GM12878 (cell line): ENCODE results near the gene KIRREL3. TPM values are rescaled to one million over a fixed set of nuclear protein-coding genes. Genes with fewer than 3 reads are reported as not detected.

Experiments
- ATAC-seq: fragments of 200-7000 bp; cut with Tn5 transposase; 3 replicates; pipeline ENCODE4 v1.9.1; 2020; ENCODE audit warnings: mild to moderate bottlenecking, moderate library complexity
- BruUV-seq: library from RNA; stranded (reverse); fragments of 400-500 nt; replicated peaks from 2 replicates; lab custom pipeline; 2021; lab: Mats Ljungman, UMichigan
- CTCF ChIA-PET: fragments of 300-600 bp; sonication (Branson Sonifier 250); formaldehyde crosslinking; extraction: SDS; loops from one replicate; lab custom pipeline; 2021; ENCODE audit warnings: inconsistent platforms; lab: Yijun Ruan, JAX
- POLR2A ChIA-PET: fragments of 350-600 bp; formaldehyde crosslinking; extraction: SDS; loops from one replicate; lab custom pipeline; 2021; ENCODE audit warnings: inconsistent platforms; lab: Charles Lee
- RAD21 ChIA-PET: fragments of 300-600 bp; sonication (Branson Sonifier 250); formaldehyde crosslinking; loops from one replicate; lab custom pipeline; 2023; ENCODE audit warnings: antibody characterized with exemption; ENCODE audit not compliant: unreplicated experiment; lab: Charles Lee
- SMC1A ChIA-PET: fragments of 300-600 bp; sonication (Branson Sonifier 250); formaldehyde crosslinking; loops from one replicate; lab custom pipeline; 2023; ENCODE audit not compliant: unreplicated experiment, uncharacterized antibody; lab: Charles Lee
- DNase-seq: peaks from one replicate; pipeline ENCODE4 v3.0.0-alpha.2; 2011; ENCODE audit warnings: low read depth, low spot score
- FAIRE-seq: peaks from 3 replicates; lab custom pipeline; 2011; peaks lifted over from hg19 to GRCh38; lab: Jason Lieb, UNC
- H2AFZ ChIP-seq: 2 replicates; pipeline ENCODE4 v1.6.0; 2011; ENCODE audit warnings: low read depth, low read length, control low read depth; ENCODE audit not compliant: control insufficient read depth
- H3K27ac ChIP-seq: 2 replicates; pipeline ENCODE4 v1.5.1; 2011; ENCODE audit warnings: control low read depth; ENCODE audit not compliant: control insufficient read depth, insufficient read depth
- H3K27me3 ChIP-seq, 2 experiments: replicated peaks in 1 of 2; 2 replicates each; pipeline versions ENCODE4 v1.6.0 to v1.6.1; 2011; ENCODE audit warnings: low read length in 1 of 2; ENCODE audit not compliant: control insufficient read depth in 2 of 2, insufficient read depth in 2 of 2
- H3K36me3 ChIP-seq, 2 experiments: 2 replicates each; pipeline ENCODE4 v1.5.1; 2011; ENCODE audit warnings: low read length in 1 of 2; ENCODE audit not compliant: control insufficient read depth in 2 of 2, insufficient read depth in 2 of 2
- H3K4me1 ChIP-seq: 2 replicates; pipeline ENCODE4 v1.6.1; 2011; ENCODE audit warnings: mild to moderate bottlenecking, low read length, moderate library complexity, mixed read lengths; ENCODE audit not compliant: control insufficient read depth, insufficient read depth
- H3K4me2 ChIP-seq: 2 replicates; pipeline ENCODE4 v1.6.0; 2011; ENCODE audit warnings: control low read depth; ENCODE audit not compliant: control insufficient read depth, insufficient read depth
- H3K4me3 ChIP-seq: fragments of 200-600 bp; sonication (generic); 2 replicates; pipeline ENCODE4 v1.5.1; 2016
- H3K79me2 ChIP-seq: 2 replicates; pipeline ENCODE4 v1.6.0; 2011; ENCODE audit warnings: low read length; ENCODE audit not compliant: control insufficient read depth, insufficient read depth
- H3K9ac ChIP-seq: 2 replicates; pipeline ENCODE4 v1.8.0; 2011; ENCODE audit warnings: low read length, control low read depth, mixed read lengths; ENCODE audit not compliant: control insufficient read depth, insufficient read depth
- H3K9me3 ChIP-seq: replicated peaks from 3 replicates; pipeline ENCODE4 v1.5.1; 2011; ENCODE audit warnings: mild to moderate bottlenecking, low read length; ENCODE audit not compliant: control insufficient read depth, insufficient read depth
- H4K20me1 ChIP-seq: 2 replicates; pipeline ENCODE4 v1.6.0; 2011; ENCODE audit not compliant: control insufficient read depth, insufficient read depth
- BHLHE40 ChIP-seq, 2 experiments: fragments of 450-650 bp in 1 of 2; IDR thresholded peaks; 2 replicates each; pipeline ENCODE4 v1.6.1; 2011 to 2017; ENCODE audit warnings: low read depth in 2 of 2, borderline replicate concordance in 1 of 2, improper control_type of control experiment in 1 of 2, low read length in 1 of 2, mild to moderate bottlenecking in 1 of 2
- BMI1 ChIP-seq: fragments of 450-650 bp; IDR thresholded peaks from 2 replicates; pipeline ENCODE4 v1.6.1; 2016; ENCODE audit warnings: mild to moderate bottlenecking, moderate library complexity, borderline replicate concordance
- CBX5 ChIP-seq: sonication (generic); IDR thresholded peaks from 2 replicates; pipeline ENCODE4 v1.6.1; 2016; ENCODE audit warnings: low read depth, moderate library complexity, mild to moderate bottlenecking, inconsistent platforms
- CHD2 ChIP-seq: IDR thresholded peaks from 2 replicates; pipeline ENCODE4 v1.6.1; 2011; ENCODE audit warnings: low read depth, low read length, improper control_type of control experiment, borderline replicate concordance
- CREB1 ChIP-seq: IDR thresholded peaks from 2 replicates; pipeline ENCODE4 v1.6.1; 2012; ENCODE audit warnings: low read depth, mild to moderate bottlenecking, inconsistent platforms
- GABPA ChIP-seq: IDR thresholded peaks from 2 replicates; pipeline ENCODE4 v1.6.1; 2014; ENCODE audit warnings: antibody characterized with exemption, low read depth, mild to moderate bottlenecking, inconsistent platforms
- KLF5 ChIP-seq: fragments of 450-650 bp; IDR thresholded peaks from 2 replicates; pipeline ENCODE4 v1.6.1; 2014; ENCODE audit warnings: mild to moderate bottlenecking; ENCODE audit not compliant: partially characterized antibody
- NBN ChIP-seq: fragments of 450-650 bp; IDR thresholded peaks from 2 replicates; pipeline ENCODE4 v1.6.1; 2016
- NFXL1 ChIP-seq: fragments of 450-650 bp; IDR thresholded peaks from 2 replicates; pipeline ENCODE4 v1.6.1; 2017; ENCODE audit warnings: antibody characterized with exemption, mild to moderate bottlenecking, borderline replicate concordance
- POLR2AphosphoS2 ChIP-seq: IDR thresholded peaks from 2 replicates; pipeline ENCODE4 v1.6.1; 2011; ENCODE audit warnings: low read depth, mild to moderate bottlenecking, low read length, improper control_type of control experiment, moderate library complexity
- RBBP5 ChIP-seq: fragments of 200-600 bp; sonication (generic); conservative IDR thresholded peaks from 2 replicates; pipeline ENCODE4 v1.6.1; 2016
- SP1 ChIP-seq: IDR thresholded peaks from one replicate; pipeline ENCODE4 v1.6.1; 2011; ENCODE audit warnings: low read depth, low read length
- ZNF24 ChIP-seq: fragments of 450-650 bp; IDR thresholded peaks from 2 replicates; pipeline ENCODE4 v1.6.1; 2017; ENCODE audit warnings: antibody characterized with exemption, mild to moderate bottlenecking
- whole genome bisulfite sequencing: methylation state at CpG from one replicate; pipeline ENCODE4 v1.1.6; 2016; ENCODE audit warnings: low lambda C conversion rate; ENCODE audit not compliant: insufficient replicate concordance, insufficient coverage; ENCODE audit errors: missing lambda C conversion rate; 5-methylcytosine and 5-hydroxymethylcytosine counted together
- in situ Hi-C: fragments of 300-500 bp; cut with MboI; formaldehyde crosslinking; loops from 9 replicates; pipeline ENCODE4 v1.14.3; 2018; ENCODE audit warnings: mixed read lengths
- intact Hi-C: fragments of 100-400 bp; cut with micrococcal nuclease; formaldehyde crosslinking; loops from one replicate; pipeline ENCODE4 v1.14.2; 2022; ENCODE audit not compliant: unreplicated experiment
- polyA plus RNA-seq, 11 experiments: library from polyadenylated mRNA; depleted of rRNA in 4 of 11; unstranded in 6 of 11; stranded (reverse) in 5 of 11; fragments of >200 nt; fragmentation: Nextera tagmentation in 4 of 11; fragmentation: Illumina TruSeq in 1 of 11; extraction: Ambion mirVana in 4 of 11; extraction: Trizol in 1 of 11; gene quantifications; 1 replicate in 1 of 11; 2 replicates in 10 of 11; pipeline versions ENCODE4 v1.2.1 to v1.2.3, GENCODE V29; 2011 to 2016; ENCODE audit warnings: inconsistent platforms in 2 of 11, missing spikeins in 2 of 11, low read depth in 1 of 11
- total RNA-seq, 4 experiments: library from RNA; depleted of rRNA in 3 of 4; stranded (reverse); fragments of >200 nt in 3 of 4; fragmentation: Illumina TruSeq in 1 of 4; extraction: Trizol in 1 of 4; gene quantifications; 2 replicates each; pipeline versions ENCODE4 v1.2.1 to v1.2.3, GENCODE V29; 2013 to 2021
- TF ChIP-seq, protein P1 (sequence below): IDR thresholded peaks from 2 replicates; pipeline ENCODE4 v1.6.1; 2012; ENCODE audit warnings: low read depth, low read length, improper control_type of control experiment
- TF ChIP-seq, protein P2 (sequence below): IDR thresholded peaks from 2 replicates; pipeline ENCODE4 v1.6.1; 2012; ENCODE audit warnings: low read depth, low read length, improper control_type of control experiment
- TF ChIP-seq, protein P3 (sequence below): fragments of 450-650 bp; IDR thresholded peaks from 2 replicates; pipeline ENCODE4 v1.6.1; 2016; ENCODE audit warnings: mild to moderate bottlenecking, moderate library complexity, borderline replicate concordance
- TF ChIP-seq, protein P4 (sequence below): IDR thresholded peaks from 2 replicates; pipeline ENCODE4 v1.6.1; 2012; ENCODE audit warnings: low read depth, low read length, improper control_type of control experiment

Gene KIRREL3
- total and polyA plus RNA-seq, 10 of the 15 experiments (the other 5 are each of a cell fraction or from before 2014, with no cell fraction given): under 0.01 TPM; not detected in 9

DNA sequence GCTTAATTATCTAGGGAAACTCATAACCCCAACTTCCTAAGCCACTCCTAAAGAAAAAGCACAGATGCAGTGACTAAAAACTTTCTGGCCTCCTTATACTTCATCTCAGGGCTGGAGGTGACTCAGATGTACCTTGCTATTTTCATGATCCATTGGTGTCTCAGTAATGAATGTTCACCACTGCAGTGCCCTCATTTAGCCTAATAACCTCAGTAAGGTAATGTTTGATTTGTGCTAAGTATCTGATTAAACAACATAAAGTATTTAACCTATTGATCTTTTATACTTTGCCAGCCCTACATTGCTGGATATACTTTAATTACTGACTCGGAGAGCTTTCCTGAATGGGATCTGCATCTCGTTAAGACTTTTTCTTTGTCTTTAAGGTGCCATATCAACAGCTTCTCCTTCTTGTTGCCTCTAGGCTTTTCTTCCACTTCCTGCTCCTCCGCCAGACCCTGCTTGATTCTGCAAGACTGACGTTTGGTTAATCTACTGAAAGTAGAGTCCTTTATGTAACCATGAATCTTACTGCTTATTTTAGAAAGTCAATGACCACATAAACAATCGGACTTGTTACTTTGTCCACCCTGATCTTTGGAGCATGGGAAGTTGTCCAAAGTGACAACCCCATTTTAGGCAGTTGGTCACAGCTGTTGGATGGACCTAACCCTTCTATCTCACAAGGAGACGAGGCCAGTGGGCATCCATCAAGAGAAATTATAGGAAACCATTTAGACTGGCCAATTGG lies 342.1 kb downstream of the KIRREL3 start (continued):
- no peak for TF ChIP-seq RBBP5
- TF ChIP-seq, all 136 proteins: peak for 0

DNA sequence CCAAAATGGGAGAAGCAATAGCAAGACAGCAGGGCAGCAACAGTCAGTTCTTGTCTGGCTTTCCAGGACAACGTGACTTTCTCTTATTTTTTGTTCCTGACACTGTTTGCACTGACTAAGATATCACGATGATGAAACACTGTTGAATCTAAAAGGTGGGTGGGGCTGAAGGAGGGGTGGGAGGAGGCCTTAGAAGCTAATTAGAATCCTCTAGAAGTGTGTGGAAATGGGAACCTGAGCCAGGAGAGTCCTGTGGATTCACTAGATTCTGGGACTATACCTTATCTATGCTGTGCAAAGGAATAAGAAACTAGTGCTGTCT lies 344.8 kb downstream of the KIRREL3 start:
- CTCF ChIA-PET: interaction anchor here (0.9 kb wide), 1 partner anchor 51 kb away, joined by 3 read pairs; no protein-coding TSS in a partner anchor
- RAD21 ChIA-PET: no interaction called here
- TF ChIP-seq BHLHE40 (IDR thresholded peaks at IDR 0.05; ENCODE audit: borderline replicate concordance in 1 of 2, low read depth in 2 of 2, low read length in 1 of 2) (no peak), POLR2AphosphoS2 (no peak), NBN (no peak), SP1 (no peak), CREB1 (no peak), KLF5 (no peak), NFXL1 (no peak), GABPA (no peak), ZNF24 (no peak), CBX5 (no peak), BMI1 (no peak), RBBP5 (no peak), CHD2 (no peak)
- TF ChIP-seq, protein P1, sequence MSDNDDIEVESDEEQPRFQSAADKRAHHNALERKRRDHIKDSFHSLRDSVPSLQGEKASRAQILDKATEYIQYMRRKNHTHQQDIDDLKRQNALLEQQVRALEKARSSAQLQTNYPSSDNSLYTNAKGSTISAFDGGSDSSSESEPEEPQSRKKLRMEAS: no peak
- TF ChIP-seq, protein P2, sequence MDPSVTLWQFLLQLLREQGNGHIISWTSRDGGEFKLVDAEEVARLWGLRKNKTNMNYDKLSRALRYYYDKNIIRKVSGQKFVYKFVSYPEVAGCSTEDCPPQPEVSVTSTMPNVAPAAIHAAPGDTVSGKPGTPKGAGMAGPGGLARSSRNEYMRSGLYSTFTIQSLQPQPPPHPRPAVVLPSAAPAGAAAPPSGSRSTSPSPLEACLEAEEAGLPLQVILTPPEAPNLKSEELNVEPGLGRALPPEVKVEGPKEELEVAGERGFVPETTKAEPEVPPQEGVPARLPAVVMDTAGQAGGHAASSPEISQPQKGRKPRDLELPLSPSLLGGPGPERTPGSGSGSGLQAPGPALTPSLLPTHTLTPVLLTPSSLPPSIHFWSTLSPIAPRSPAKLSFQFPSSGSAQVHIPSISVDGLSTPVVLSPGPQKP: no peak
- TF ChIP-seq, protein P3, sequence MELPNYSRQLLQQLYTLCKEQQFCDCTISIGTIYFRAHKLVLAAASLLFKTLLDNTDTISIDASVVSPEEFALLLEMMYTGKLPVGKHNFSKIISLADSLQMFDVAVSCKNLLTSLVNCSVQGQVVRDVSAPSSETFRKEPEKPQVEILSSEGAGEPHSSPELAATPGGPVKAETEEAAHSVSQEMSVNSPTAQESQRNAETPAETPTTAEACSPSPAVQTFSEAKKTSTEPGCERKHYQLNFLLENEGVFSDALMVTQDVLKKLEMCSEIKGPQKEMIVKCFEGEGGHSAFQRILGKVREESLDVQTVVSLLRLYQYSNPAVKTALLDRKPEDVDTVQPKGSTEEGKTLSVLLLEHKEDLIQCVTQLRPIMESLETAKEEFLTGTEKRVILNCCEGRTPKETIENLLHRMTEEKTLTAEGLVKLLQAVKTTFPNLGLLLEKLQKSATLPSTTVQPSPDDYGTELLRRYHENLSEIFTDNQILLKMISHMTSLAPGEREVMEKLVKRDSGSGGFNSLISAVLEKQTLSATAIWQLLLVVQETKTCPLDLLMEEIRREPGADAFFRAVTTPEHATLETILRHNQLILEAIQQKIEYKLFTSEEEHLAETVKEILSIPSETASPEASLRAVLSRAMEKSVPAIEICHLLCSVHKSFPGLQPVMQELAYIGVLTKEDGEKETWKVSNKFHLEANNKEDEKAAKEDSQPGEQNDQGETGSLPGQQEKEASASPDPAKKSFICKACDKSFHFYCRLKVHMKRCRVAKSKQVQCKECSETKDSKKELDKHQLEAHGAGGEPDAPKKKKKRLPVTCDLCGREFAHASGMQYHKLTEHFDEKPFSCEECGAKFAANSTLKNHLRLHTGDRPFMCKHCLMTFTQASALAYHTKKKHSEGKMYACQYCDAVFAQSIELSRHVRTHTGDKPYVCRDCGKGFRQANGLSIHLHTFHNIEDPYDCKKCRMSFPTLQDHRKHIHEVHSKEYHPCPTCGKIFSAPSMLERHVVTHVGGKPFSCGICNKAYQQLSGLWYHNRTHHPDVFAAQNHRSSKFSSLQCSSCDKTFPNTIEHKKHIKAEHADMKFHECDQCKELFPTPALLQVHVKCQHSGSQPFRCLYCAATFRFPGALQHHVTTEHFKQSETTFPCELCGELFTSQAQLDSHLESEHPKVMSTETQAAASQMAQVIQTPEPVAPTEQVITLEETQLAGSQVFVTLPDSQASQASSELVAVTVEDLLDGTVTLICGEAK: no peak
- TF ChIP-seq, protein P4, sequence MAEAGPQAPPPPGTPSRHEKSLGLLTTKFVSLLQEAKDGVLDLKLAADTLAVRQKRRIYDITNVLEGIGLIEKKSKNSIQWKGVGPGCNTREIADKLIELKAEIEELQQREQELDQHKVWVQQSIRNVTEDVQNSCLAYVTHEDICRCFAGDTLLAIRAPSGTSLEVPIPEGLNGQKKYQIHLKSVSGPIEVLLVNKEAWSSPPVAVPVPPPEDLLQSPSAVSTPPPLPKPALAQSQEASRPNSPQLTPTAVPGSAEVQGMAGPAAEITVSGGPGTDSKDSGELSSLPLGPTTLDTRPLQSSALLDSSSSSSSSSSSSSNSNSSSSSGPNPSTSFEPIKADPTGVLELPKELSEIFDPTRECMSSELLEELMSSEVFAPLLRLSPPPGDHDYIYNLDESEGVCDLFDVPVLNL: no peak

More for the DNA sequence above, 344.8 kb downstream of the KIRREL3 start:
- intact Hi-C loops (loop anchor here (2.0 kb wide), 1 partner anchor 45 kb away; no protein-coding TSS in a partner anchor), in situ Hi-C loops (no loop called here)
- Histone ChIP-seq H3K27ac (no peak overlapping the region), H3K4me1 (no peaks in the 10 kb centered on the region), H3K9me3 (no peaks in the 10 kb centered on the region), H3K79me2 (no peaks in the 10 kb centered on the region), H3K27me3 (peaks cover 3 to 7% of the 10 kb centered on the region in 2 experiments; a peak in 3 of 4 replicates), H4K20me1 (no peaks in the 10 kb centered on the region), H3K4me3 (no peak overlapping the region), H3K9ac (no peak overlapping the region), H2AFZ (no peak overlapping the region), H3K4me2 (no peak overlapping the region), H3K36me3 (no peaks in the 10 kb centered on the region)
- WGBS: 3% methylated on average over 2 of the region's 2 CpGs
- ATAC-seq (no peak; the same call in 2 of the 3 replicates), FAIRE-seq (no peak), DNase-seq (no peak)
- POLR2A ChIA-PET: no interaction called here
- no TSS peak for BruUV-seq
- SMC1A ChIA-PET: no interaction called here
